ENCODE results near the gene CROCC. TPM values are rescaled to one million over a fixed set of nuclear protein-coding genes. Genes with fewer than 3 reads are reported as not detected.

CROCC gene
- total RNA-seq, 3 donors from 2014 or later = 15.5 to 43.9 (median 24.7) TPM

GRCh38 chr1:16903458-16903796 lies 18.3 kb upstream of the CROCC start:
- H3K4me1 ChIP-seq = no peaks in the 10 kb centered on the region
- peak overlapping the region; percentile 96 to 99 for H3K27ac ChIP-seq
- peaks cover 4 to 11% of the 10 kb centered on the region in 2 donors for H3K9me3 ChIP-seq
- H3K27me3 ChIP-seq = no peaks in the 10 kb centered on the region
- intact Hi-C loops (cut with DNase I; ENCODE audit: low total_unique reads) = no loop called here
- no peaks in the 10 kb centered on the region for H3K36me3 ChIP-seq
- no peak for TF ChIP-seq POLR2A (IDR thresholded peaks at IDR 0.05)
- no peak for TF ChIP-seq POLR2AphosphoS5 (IDR thresholded peaks at IDR 0.05)
- TF ChIP-seq, protein P1, sequence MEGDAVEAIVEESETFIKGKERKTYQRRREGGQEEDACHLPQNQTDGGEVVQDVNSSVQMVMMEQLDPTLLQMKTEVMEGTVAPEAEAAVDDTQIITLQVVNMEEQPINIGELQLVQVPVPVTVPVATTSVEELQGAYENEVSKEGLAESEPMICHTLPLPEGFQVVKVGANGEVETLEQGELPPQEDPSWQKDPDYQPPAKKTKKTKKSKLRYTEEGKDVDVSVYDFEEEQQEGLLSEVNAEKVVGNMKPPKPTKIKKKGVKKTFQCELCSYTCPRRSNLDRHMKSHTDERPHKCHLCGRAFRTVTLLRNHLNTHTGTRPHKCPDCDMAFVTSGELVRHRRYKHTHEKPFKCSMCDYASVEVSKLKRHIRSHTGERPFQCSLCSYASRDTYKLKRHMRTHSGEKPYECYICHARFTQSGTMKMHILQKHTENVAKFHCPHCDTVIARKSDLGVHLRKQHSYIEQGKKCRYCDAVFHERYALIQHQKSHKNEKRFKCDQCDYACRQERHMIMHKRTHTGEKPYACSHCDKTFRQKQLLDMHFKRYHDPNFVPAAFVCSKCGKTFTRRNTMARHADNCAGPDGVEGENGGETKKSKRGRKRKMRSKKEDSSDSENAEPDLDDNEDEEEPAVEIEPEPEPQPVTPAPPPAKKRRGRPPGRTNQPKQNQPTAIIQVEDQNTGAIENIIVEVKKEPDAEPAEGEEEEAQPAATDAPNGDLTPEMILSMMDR (IDR thresholded peaks at IDR 0.05) = no peak
- H3K4me3 ChIP-seq = peak overlapping the region; percentile 42 to 75 (median 64)
- DNase-seq (ENCODE audit: low spot score in 2 of 2) = no peak

DNA sequence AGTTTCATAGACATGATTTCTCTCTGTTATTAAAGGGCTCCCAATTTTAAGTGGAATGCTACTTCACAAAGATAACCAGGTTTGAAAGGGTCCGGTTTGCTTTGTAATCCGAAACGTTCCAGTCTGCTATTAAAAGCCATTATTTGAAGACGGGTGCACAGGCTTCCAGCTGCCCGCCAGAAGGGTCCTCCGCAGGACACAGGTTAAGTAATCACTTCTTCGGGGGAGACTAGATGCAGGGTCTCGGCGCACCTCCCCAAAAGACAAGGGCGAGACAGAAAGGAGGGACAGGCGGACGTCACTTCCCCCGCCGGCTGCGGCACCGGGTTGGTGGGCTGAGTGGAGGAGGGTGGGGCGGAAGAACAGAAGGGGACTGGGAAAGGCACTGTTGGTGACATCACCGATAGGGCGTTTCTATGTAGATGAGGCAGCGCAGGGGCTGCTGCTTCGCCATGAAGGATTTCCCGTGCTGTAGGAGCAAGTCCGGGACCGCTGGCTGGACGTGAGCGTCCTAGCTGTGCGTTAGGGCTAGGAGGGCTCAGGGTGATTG lies 17.1 kb upstream of the CROCC start:
- Histone ChIP-seq H3K9me3 (peaks cover 4 to 11% of the 10 kb centered on the region in 2 donors), H3K27ac (peak overlapping the region; percentile 96 to 99), H3K27me3 (no peaks in the 10 kb centered on the region), H3K36me3 (no peaks in the 10 kb centered on the region), H3K4me3 (peak overlapping the region; percentile 42 to 75 (median 64)), H3K4me1 (no peaks in the 10 kb centered on the region)
- DNase-seq (ENCODE audit: low spot score in 2 of 2) = peak; percentile 99 to 100
- intact Hi-C loops (cut with DNase I; ENCODE audit: low total_unique reads) = no loop called here
- TF ChIP-seq POLR2AphosphoS5 (IDR thresholded peaks at IDR 0.05) (peak in 1 of 3 donors; percentile 96), POLR2A (IDR thresholded peaks at IDR 0.05) (peak; percentile 13)
- TF ChIP-seq, protein P1 (IDR thresholded peaks at IDR 0.05) = no peak

- Histone ChIP-seq H3K4me3 (peak overlapping the region; percentile 42 to 75 (median 64)), H3K27ac (peak overlapping the region; percentile 96 to 99), H3K36me3 (no peaks in the 10 kb centered on the region), H3K4me1 (no peaks in the 10 kb centered on the region), H3K27me3 (no peaks in the 10 kb centered on the region), H3K9me3 (peaks cover 4 to 11% of the 10 kb centered on the region in 2 donors)
- intact Hi-C loops (cut with DNase I; ENCODE audit: low total_unique reads) = no loop called here
- TF ChIP-seq, protein P1 (IDR thresholded peaks at IDR 0.05) = peak in 1 of 3 donors; percentile 28
- TF ChIP-seq POLR2A (IDR thresholded peaks at IDR 0.05) = peak; percentile 98
- TF ChIP-seq POLR2AphosphoS5 (IDR thresholded peaks at IDR 0.05) = peak; percentile 99 to 100 (median 99)
- no peak for DNase-seq (ENCODE audit: low spot score in 2 of 2)
Measured at GRCh38 chr1:16905110-16905867, 16.4 kb upstream of the CROCC start.

GRCh38 chr1:16905868-16906702 lies 15.6 kb upstream of the CROCC start:
- Histone ChIP-seq H3K27ac (peak overlapping the region; percentile 96 to 99), H3K36me3 (no peaks in the 10 kb centered on the region), H3K27me3 (no peaks in the 10 kb centered on the region), H3K4me3 (no peak overlapping the region), H3K9me3 (peaks cover 4 to 11% of the 10 kb centered on the region in 2 donors), H3K4me1 (no peaks in the 10 kb centered on the region)
- intact Hi-C loops (cut with DNase I; ENCODE audit: low total_unique reads) = no loop called here
- TF ChIP-seq, protein P1 (IDR thresholded peaks at IDR 0.05) = no peak
- TF ChIP-seq POLR2AphosphoS5 (IDR thresholded peaks at IDR 0.05) (no peak), POLR2A (IDR thresholded peaks at IDR 0.05) (no peak)
- DNase-seq (ENCODE audit: low spot score in 2 of 2) = no peak
